A549 (cell line): ENCODE data around the gene ITGA2. TPM values are rescaled to one million over a fixed set of nuclear protein-coding genes. Genes with fewer than 3 reads are reported as not detected.

ENCODE experiments used
- ATAC-seq, 2 experiments: fragments of 200-7000 bp in 1 of 2; fragments of >200 bp in 1 of 2; cut with Nextera tagmentation in 1 of 2; cut with Tn5 transposase in 1 of 2; 3 replicates each; pipeline versions ENCODE4 v1.8.0 to v1.9.1; 2018 to 2020; ENCODE audit warnings: mild to moderate bottlenecking in 1 of 2, moderate library complexity in 1 of 2
- CTCF ChIA-PET: fragments of 300-600 bp; sonication (Branson Sonifier 250); formaldehyde crosslinking; extraction: SDS; loops from one replicate; lab custom pipeline; 2021; ENCODE audit warnings: antibody characterized with exemption, inconsistent platforms; lab: Yijun Ruan, JAX
- POLR2A ChIA-PET: fragments of 350-600 bp; formaldehyde crosslinking; extraction: SDS; loops from one replicate; lab custom pipeline; 2021; ENCODE audit warnings: antibody characterized with exemption, inconsistent platforms; lab: Yijun Ruan, JAX
- DNase-seq, 2 experiments: peaks; one replicate each; pipeline versions ENCODE4 v3.0.0 to v3.0.0-alpha.2; 2011 to 2016; ENCODE audit warnings: low read depth in 1 of 2, low spot score in 1 of 2
- FAIRE-seq: peaks from 2 replicates; lab custom pipeline; 2011; peaks lifted over from hg19 to GRCh38; lab: Jason Lieb, UNC
- H3K27ac ChIP-seq, 2 experiments: fragments of >200 bp; sonication (Bioruptor Twin); formaldehyde crosslinking; 3 replicates each; pipeline ENCODE4 v1.5.1; 2016 to 2017
- H3K4me1 ChIP-seq: fragments of >200 bp; sonication (Bioruptor Twin); formaldehyde crosslinking; 3 replicates; pipeline ENCODE4 v1.6.1; 2016
- H3K4me2 ChIP-seq: fragments of >200 bp; sonication (Bioruptor Twin); formaldehyde crosslinking; 3 replicates; pipeline ENCODE4 v1.6.1; 2016
- H3K4me3 ChIP-seq: fragments of >200 bp; sonication (Bioruptor Twin); formaldehyde crosslinking; 3 replicates; pipeline ENCODE4 v1.5.1; 2016
- H3K9me3 ChIP-seq: fragments of >200 bp; sonication (Bioruptor Twin); formaldehyde crosslinking; 3 replicates; pipeline ENCODE4 v1.6.1; 2016
- CBX2 ChIP-seq: fragments of 200-600 bp; sonication (generic); IDR thresholded peaks from 2 replicates; pipeline ENCODE4 v1.6.1; 2016; ENCODE audit warnings: low read depth, mild to moderate bottlenecking, borderline replicate concordance
- EHF ChIP-seq: fragments of 250-450 bp; sonication (Bioruptor Pico); IDR thresholded peaks from 2 replicates; pipeline ENCODE4 v1.5.0; 2020; ENCODE audit warnings: mild to moderate bottlenecking
- EP300 ChIP-seq, 2 experiments: fragments of >200 bp; sonication (Bioruptor Twin); formaldehyde crosslinking; IDR thresholded peaks; 2 replicates in 1 of 2; 3 replicates in 1 of 2; pipeline ENCODE4 v1.6.1; 2016 to 2017
- GATA3 ChIP-seq: IDR thresholded peaks from 2 replicates; pipeline ENCODE4 v1.6.1; 2012; ENCODE audit warnings: borderline replicate concordance
- HOXB13 ChIP-seq: fragments of 250-450 bp; sonication (Bioruptor Pico); IDR thresholded peaks from 2 replicates; pipeline ENCODE4 v1.5.0; 2020; ENCODE audit warnings: low read depth, mild to moderate bottlenecking, moderate library complexity
- JUN ChIP-seq, 2 experiments: fragments of >200 bp; sonication (Bioruptor Twin); formaldehyde crosslinking; IDR thresholded peaks; 2 replicates in 1 of 2; 3 replicates in 1 of 2; pipeline ENCODE4 v1.6.1; 2016 to 2017
- KDM5A ChIP-seq: fragments of 200-600 bp; sonication (generic); IDR thresholded peaks from 2 replicates; pipeline ENCODE4 v1.6.1; 2016; ENCODE audit warnings: antibody characterized with exemption, mild to moderate bottlenecking
- MAFK ChIP-seq: fragments of 450-650 bp; IDR thresholded peaks from 2 replicates; pipeline ENCODE4 v1.6.1; 2014; ENCODE audit not compliant: partially characterized antibody
- PHF8 ChIP-seq: fragments of 200-600 bp; sonication (generic); IDR thresholded peaks from 2 replicates; pipeline ENCODE4 v1.6.1; 2016; ENCODE audit warnings: low read depth, mild to moderate bottlenecking, antibody characterized with exemption, moderate library complexity, borderline replicate concordance
- POLR2A ChIP-seq: IDR thresholded peaks from 2 replicates; pipeline ENCODE4 v1.6.1; 2012; ENCODE audit warnings: mild to moderate bottlenecking, low read length
- RNF2 ChIP-seq: fragments of 200-600 bp; sonication (generic); IDR thresholded peaks from 2 replicates; pipeline ENCODE4 v1.6.1; 2016; ENCODE audit warnings: low read depth, mild to moderate bottlenecking, antibody characterized with exemption, moderate library complexity, borderline replicate concordance
- SMC3 ChIP-seq: fragments of >200 bp; sonication (Bioruptor Twin); formaldehyde crosslinking; IDR thresholded peaks from 3 replicates; pipeline ENCODE4 v1.6.1; 2018; ENCODE audit warnings: inconsistent platforms
- SREBF2 ChIP-seq: fragments of 450-650 bp; IDR thresholded peaks from 2 replicates; pipeline ENCODE4 v1.6.1; 2014; ENCODE audit warnings: mild to moderate bottlenecking, moderate library complexity
- USF2 ChIP-seq: fragments of 450-650 bp; IDR thresholded peaks from 2 replicates; pipeline ENCODE4 v1.6.1; 2014; ENCODE audit warnings: antibody characterized with exemption
- ZC3H11A ChIP-seq: fragments of 450-650 bp; IDR thresholded peaks from 2 replicates; pipeline ENCODE4 v1.6.1; 2014; ENCODE audit warnings: antibody characterized with exemption, mild to moderate bottlenecking
- WGBS: methylation state at CpG from one replicate; pipeline ENCODE4 v1.1.6; 2017; ENCODE audit errors: missing lambda C conversion rate; 5-methylcytosine and 5-hydroxymethylcytosine counted together
- polyA plus RNA-seq, 4 experiments: library from polyadenylated mRNA; depleted of rRNA in 3 of 4; stranded (reverse); fragments of >200 nt; fragmentation: RNase III in 1 of 4; extraction: RNeasy Plus Mini Kit Qiagen cat#74134 plus additional on column Dnase treatment in 1 of 4; gene quantifications; 2 replicates in 3 of 4; 3 replicates in 1 of 4; pipeline ENCODE4 v1.2.3, GENCODE V29; 2011 to 2017
- TF ChIP-seq, protein P1 (sequence below): fragments of 150-350 bp; IDR thresholded peaks from 2 replicates; pipeline ENCODE4 v1.6.1; 2014; ENCODE audit warnings: low read depth, mild to moderate bottlenecking, low read length
- TF ChIP-seq, protein P2 (sequence below): fragments of >200 bp; sonication (Bioruptor Twin); formaldehyde crosslinking; IDR thresholded peaks from 3 replicates; pipeline ENCODE4 v1.5.1; 2016

Gene ITGA2
- polyA plus RNA-seq, 2 of the 4 experiments (the other 2 are of a cell fraction), result 8.5 to 28.0 TPM

DNA sequence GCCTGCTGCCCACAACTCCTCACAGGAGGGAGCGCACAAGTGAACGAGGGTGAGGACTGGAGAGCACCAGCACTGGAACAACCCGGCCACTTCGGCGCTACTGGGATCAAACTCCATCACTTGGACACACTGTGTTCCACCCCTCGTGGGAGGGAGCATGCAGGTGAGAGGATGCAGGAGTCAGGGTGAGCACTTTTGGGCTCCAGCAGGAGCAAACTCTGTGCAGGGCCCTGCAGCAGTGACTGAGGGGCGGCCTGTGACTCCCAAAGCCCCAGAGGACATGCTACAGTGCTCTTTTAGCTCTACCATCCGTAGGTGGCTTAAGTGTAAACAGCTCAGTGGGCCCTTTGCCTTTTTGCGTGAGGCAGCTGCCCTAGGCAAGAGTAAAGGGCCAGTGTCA is 124.8 kb downstream of the ITGA2 start (continued):
- TF ChIP-seq KDM5A, result no peak

DNA sequence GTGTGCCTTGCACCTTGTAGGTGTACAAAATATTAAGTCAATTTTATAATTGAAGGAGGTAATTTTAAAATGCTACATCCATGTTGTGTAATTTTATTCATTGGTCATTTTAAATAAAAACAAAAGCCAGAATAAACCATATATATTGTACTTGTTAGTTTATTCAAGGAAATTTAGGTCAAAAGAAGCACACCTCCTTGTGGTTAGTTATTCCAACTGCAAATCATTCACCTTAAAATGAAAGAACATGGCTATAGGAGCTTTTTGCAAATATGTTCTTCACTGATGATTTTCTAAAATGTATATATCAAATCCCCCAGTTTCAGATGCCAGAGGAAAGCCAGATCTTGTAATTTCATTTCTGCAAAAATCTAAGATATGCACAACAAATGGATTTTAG is 125.8 kb downstream of the ITGA2 start:
- Histone ChIP-seq H3K9me3 (no peaks in the 10 kb centered on the region), H3K4me2 (no peak overlapping the region), H3K4me3 (no peak overlapping the region), H3K27ac (no peak overlapping the region), H3K4me1 (peaks cover 7% of the 10 kb centered on the region; the same call in 2 of the 3 replicates)
- FAIRE-seq (no peak), ATAC-seq (peak in 1 of 2 experiments; percentile 43; a peak in 1 of 6 replicates), DNase-seq (peak in 1 of 2 experiments; percentile 31)
- TF ChIP-seq EHF (CRISPR knock-in tag) (no peak), SMC3 (peak; percentile 27; the same call in 1 of the 3 replicates), ZC3H11A (no peak), JUN (IDR thresholded peaks at IDR 0.05) (no peak), PHF8 (no peak), GATA3 (no peak)
- TF ChIP-seq, protein P1, sequence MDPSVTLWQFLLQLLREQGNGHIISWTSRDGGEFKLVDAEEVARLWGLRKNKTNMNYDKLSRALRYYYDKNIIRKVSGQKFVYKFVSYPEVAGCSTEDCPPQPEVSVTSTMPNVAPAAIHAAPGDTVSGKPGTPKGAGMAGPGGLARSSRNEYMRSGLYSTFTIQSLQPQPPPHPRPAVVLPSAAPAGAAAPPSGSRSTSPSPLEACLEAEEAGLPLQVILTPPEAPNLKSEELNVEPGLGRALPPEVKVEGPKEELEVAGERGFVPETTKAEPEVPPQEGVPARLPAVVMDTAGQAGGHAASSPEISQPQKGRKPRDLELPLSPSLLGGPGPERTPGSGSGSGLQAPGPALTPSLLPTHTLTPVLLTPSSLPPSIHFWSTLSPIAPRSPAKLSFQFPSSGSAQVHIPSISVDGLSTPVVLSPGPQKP, result no peak
- TF ChIP-seq, protein P2, sequence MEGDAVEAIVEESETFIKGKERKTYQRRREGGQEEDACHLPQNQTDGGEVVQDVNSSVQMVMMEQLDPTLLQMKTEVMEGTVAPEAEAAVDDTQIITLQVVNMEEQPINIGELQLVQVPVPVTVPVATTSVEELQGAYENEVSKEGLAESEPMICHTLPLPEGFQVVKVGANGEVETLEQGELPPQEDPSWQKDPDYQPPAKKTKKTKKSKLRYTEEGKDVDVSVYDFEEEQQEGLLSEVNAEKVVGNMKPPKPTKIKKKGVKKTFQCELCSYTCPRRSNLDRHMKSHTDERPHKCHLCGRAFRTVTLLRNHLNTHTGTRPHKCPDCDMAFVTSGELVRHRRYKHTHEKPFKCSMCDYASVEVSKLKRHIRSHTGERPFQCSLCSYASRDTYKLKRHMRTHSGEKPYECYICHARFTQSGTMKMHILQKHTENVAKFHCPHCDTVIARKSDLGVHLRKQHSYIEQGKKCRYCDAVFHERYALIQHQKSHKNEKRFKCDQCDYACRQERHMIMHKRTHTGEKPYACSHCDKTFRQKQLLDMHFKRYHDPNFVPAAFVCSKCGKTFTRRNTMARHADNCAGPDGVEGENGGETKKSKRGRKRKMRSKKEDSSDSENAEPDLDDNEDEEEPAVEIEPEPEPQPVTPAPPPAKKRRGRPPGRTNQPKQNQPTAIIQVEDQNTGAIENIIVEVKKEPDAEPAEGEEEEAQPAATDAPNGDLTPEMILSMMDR, result peak; percentile 32
- POLR2A ChIA-PET, result no interaction called here
- CTCF ChIA-PET, result interaction anchor here (0.6 to 2.5 kb wide), 7 partner anchors 8 to 1113 kb away, joined by 3 to 17 read pairs (median 4); no protein-coding TSS in a partner anchor

- no peak overlapping the region for H3K4me2 ChIP-seq
- TF ChIP-seq, protein P2, result no peak
- TF ChIP-seq USF2, result no peak
- no peak for TF ChIP-seq EP300 (IDR thresholded peaks at IDR 0.05)
- TF ChIP-seq HOXB13 (CRISPR knock-in tag), result no peak
- TF ChIP-seq, protein P1, result no peak
- no peak for TF ChIP-seq CBX2
- TF ChIP-seq MAFK, result no peak
- TF ChIP-seq RNF2, result no peak
- TF ChIP-seq SREBF2, result no peak
- TF ChIP-seq POLR2A, result no peak
- H3K27ac ChIP-seq, result no peak overlapping the region
- CTCF ChIA-PET, result interaction anchor here (2.5 kb wide), 1 partner anchor 167 kb away, joined by 17 read pairs; no protein-coding TSS in a partner anchor
- no peaks in the 10 kb centered on the region for H3K9me3 ChIP-seq
- POLR2A ChIA-PET, result no interaction called here
- H3K4me1 ChIP-seq, result no peaks in the 10 kb centered on the region
- DNase-seq (no peak), FAIRE-seq (peak; percentile 18), ATAC-seq (no peak)
- WGBS, result 25% methylated on average over 1 of the region's 1 CpG
- no peak overlapping the region for H3K4me3 ChIP-seq
Measured at GRCh38 chr5:53116597-53116996, 127.4 kb downstream of the ITGA2 start.
